GM19035 (cell line): ENCODE results near the gene USP47.
"Not testable (repeated sequence)": the region's sequence is repeated elsewhere in the genome, so short reads cannot be mapped to it uniquely, and the experiment has no call there.

Source experiments
- ATAC-seq: cut with Tn5 transposase; IDR thresholded peaks from one replicate; pipeline ENCODE4 v1.9.1; 2021; ENCODE audit not compliant: unreplicated experiment

USP47 gene

GRCh38 chr11:11827272-11827671 lies 14.5 kb upstream of the USP47 start:
- ATAC-seq = no peak

DNA sequence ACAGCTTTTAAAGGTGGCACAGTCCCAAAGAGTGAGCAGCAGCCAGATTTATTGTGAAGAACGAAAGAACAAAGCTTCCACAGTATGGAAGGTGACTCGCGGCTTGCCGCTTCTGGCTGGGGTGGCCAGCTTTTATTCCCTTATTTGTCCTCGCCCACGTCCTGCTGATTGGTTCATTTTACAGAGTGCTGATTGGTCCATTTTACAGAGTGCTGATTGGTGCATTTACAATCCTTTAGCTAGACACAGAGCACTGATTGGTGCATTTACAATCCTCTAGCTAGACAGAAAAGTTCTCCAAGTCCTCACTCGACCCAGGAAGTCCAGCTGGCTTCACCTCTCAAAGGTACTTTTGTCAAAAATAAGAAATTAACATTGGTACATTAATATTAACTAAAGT lies 10.4 kb upstream of the USP47 start:
- ATAC-seq = not testable (repeated sequence)

DNA sequence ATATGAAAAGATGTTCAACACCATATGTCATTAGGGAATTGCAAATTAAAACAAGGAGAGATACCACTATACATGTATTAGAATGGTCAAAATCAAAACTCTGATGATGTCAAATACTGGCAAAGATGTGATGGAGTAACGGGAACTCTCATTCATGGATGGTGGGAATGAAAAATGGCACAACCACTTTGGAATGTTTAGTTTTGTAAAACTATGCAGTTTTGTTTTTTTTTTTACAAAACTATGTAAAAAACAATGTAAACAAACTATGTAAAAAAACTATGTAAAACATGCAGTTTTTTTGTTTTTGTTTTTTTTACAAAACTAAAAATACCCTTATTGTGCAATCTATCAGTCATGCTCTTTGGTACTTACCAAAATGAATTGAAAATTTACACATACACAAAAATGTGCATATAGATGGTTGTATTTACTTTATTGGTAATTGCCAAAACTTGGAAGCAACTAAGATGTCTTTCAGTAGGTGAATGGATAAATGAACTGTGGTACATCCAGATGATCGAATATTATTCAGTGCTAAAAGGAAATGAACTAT lies 5.0 kb upstream of the USP47 start:
- no peak for ATAC-seq

GRCh38 chr11:11839718-11840117 lies 2.1 kb upstream of the USP47 start:
- ATAC-seq = no peak

GRCh38 chr11:11841116-11841722 lies 553 bp upstream of the USP47 start:
- ATAC-seq = peak; percentile 46

DNA sequence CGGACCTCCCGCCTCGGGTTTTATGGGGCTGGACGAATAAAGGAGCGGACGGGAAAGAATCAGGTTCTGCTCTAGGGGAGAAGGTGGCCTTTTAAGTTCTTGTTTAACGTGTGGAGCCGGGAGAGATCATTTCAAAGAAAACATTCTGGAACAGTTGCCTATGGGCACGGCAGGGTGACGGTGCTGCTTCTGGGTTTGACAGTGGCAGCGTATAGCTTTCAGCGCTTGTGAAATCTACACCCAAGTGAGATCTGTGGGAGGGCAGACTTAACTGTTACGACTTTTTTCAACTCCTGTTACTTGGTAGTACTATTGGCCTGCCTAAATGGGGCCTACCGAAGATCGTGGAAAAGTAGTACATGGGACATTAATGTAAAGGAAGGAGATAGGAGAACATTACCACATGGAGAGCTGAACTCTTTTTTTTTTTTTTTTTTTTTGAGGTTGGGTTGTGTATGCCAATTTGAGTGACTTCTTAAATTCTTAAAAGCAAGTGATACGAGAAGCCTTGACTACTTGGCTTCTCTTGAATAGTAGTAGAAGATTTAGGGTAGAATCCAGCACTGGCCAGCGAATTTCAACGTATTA lies 743 bp downstream of the USP47 start:
- peak; percentile 45 for ATAC-seq

DNA sequence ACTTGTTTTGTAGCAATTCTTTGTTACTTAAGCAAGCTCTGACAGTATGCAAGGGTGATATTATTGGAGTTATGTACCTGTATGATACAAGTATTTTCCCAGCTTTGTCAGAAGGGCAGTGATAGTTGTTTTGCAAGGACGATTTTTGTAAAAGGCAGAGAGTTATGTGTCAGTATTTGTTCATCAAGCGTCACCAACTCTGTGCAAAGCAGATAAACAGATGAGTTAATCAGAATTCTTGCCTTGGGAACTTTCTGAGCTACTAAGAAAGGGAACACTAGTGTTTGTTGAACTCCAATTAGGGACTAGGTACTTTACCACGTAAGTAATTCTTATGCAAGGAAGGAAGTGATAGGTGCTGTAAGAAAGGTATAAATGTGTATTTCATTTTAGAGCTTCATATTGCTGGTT lies 1.4 kb downstream of the USP47 start:
- ATAC-seq = no peak

DNA sequence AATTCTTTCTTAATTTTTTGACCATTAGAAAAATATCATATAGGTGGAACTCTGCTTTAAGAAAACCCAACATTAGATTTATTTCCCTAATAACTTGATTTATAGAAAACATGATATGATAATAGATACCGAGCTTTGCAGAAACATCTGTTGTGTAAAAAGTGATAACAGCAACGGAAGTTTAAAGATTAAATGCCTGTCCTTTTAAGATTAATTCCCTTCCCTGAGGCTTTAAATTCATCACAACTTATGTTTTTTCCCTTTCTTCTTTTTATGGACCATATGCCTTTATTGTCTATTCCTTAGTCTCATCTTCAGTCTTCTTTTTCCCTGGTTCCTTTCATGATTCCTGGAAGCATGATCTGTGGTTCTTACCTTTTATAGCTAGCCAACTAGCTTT lies 1.9 kb downstream of the USP47 start:
- ATAC-seq = no peak

GRCh38 chr11:11844272-11844671 lies 2.5 kb downstream of the USP47 start:
- no peak for ATAC-seq

DNA sequence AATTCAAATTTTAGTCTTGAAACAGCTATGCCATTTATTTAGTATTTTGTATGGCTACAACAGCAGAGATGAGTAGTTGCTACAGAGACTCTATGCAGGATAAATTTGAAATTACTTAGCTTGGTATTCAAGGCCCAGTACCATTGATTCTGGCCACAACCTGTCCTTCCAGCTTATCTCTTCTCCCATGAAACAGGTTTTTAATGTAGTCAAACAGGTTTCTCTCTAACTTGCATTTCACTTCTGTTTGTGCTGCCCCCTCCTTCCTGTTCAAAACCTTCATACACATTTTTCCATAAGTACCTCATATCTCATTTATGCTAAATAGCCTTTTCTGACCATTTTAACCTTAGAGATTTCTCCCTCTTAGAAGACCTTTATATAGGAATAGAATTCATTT lies 3.3 kb downstream of the USP47 start:
- no peak for ATAC-seq

DNA sequence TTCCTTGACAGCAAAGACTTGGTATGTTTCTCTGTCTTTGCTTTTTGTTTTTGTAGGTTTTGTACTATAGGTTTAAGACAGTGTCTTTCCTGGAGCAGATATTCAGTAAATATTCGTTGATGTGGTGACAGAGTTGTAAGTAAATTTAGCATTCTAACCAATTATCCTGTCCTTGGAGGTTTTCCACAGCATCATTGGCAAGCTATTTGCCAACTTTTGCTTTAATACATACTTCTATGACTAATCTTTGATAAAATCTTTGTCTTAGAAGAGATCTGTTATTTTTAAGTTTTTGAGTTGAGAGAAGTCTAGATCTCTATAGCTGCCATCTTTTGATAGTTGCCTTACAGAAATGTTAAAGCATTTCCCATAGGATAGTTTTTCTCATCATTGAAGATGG lies 3.8 kb downstream of the USP47 start:
- ATAC-seq = no peak

DNA sequence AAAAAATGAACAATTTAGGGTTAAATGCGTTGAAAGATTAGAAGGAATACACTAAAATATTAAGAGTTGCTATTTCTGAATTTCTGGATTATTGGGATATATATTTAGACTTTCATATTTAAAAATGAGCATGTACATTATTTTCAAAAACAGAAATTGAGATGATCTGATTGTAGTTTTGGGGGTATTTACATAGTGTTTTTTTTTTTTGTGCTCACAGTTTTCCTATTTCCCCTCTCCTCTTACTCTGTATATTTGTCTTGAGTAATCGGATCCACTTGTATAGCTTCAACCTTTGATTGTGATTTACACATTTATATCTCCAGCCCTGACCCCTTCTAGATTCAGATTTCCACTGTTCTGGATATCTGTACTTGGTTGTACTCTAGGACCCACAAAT lies 5.3 kb downstream of the USP47 start:
- no peak for ATAC-seq

DNA sequence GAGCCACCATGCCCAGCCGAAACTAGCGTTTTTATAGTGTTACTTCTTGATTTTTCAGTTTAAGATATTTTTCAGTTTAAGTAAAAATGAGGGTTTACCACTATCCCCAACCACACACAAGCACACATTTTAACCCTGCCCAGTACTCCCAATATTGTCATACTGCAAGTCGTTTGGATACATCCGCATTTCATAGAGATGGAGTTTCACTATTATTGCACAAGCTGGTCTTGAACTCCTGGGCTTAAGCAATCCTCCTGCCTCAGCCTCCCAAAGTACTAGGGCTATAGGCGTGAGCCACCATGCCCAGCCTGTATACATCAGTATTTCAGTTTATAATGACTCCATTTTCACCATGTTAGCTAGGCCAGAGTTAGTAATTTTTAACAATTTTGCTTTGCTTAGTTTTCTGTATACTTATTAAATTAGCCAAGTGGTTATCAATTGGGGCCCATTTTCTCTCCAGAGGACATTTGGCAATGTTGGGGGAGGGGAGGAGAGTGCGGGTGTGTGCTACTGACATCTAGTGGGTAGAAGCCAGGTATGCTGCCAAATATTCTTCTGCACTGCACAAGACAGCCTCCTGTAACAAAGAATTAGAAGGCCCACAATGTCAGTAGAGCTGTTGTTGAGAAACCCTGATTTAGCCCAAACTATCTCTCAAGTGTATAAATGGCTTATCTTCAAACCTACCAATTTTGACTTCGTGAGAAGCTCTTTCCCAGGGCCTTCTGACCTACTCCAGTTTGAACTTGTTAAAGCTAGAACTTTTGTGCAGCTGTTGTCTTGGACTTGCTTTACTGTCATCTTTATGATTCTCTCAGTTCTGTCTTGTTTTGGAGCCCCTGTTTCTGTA lies 7.3 kb downstream of the USP47 start:
- peak; percentile 86 for ATAC-seq

GRCh38 chr11:11850668-11851067 lies 8.9 kb downstream of the USP47 start:
- no peak for ATAC-seq

GRCh38 chr11:11856638-11857037 lies 14.9 kb downstream of the USP47 start:
- ATAC-seq = no peak

- ATAC-seq = no peak
Observed at GRCh38 chr11:11857769-11858168, 16.0 kb downstream of the USP47 start.

GRCh38 chr11:11858676-11859075 lies 16.9 kb downstream of the USP47 start:
- no peak for ATAC-seq

DNA sequence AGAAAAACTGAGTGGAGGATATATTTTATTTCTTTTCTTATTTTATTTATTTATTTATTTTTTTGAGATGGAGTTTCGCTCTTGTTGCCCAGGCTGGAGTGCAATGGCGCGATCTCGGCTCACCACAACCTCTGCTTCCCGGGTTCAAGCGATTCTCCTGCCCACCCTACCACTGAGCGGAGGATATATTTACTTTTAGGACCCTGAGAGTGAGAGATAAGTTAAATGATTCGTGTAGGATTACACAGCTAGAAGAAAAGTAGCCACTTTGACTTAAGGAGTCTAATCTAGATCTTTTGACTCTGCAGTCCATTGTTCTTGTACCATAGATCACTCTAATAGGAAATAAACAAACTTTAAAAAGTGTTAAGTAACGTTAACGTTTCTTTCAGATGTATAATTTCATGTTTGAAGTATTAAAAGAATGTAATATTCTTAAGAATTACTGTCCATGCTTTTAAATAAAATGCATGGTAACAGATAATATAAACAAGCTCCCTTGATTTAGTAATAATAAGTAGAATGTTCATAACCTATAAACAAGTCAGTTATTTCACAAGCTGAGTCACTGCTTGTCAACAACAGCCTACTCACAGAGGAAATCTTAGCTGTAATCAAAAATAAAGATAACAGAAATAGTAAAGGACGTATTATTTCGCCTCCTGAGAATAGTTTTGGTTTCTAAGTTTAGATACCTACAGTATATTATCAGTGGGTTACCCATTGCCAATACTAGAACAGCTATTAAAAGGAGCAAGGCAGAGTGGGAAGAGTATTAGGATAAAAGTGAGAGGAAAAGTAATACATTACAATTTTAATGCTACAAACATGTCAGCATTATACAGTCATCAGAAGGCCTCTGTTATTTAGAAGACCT lies 18.6 kb downstream of the USP47 start:
- no peak for ATAC-seq

DNA sequence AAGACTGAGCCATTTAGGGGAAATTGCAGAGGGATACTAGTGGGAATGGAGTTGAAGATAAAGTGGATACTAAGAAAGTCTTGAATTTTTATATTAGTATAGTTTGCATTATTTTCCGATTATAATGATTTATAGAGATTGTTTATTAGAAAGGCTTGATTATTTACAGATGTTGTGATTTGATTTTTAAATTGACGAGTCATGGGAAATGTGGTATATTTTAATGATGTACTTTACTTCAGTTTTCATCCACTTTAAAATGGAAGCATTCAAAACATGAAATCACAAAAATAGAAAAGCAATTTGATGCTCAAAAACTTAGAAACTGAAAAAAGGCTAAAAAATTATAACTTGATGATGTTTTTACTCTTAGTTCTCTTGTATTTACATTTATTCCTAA lies 21.2 kb downstream of the USP47 start:
- no peak for ATAC-seq

DNA sequence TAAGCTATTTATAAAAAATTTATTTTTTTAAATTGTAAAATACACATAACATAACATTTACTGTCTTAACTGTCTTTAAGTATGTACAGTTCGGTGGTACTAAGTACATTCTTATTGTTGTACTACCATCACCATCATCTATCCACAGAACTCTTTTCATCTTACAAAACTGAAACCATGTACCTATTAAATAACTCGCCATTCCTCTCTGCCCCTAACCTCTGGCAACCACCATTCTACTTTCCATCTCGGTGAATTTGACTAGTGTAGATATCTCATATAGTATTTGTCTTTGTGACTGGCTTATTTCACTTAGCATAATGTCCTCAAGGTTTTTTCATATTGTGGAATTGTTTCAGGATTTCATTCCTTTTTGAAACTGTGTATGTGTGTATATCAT lies 22.6 kb downstream of the USP47 start:
- no peak for ATAC-seq

DNA sequence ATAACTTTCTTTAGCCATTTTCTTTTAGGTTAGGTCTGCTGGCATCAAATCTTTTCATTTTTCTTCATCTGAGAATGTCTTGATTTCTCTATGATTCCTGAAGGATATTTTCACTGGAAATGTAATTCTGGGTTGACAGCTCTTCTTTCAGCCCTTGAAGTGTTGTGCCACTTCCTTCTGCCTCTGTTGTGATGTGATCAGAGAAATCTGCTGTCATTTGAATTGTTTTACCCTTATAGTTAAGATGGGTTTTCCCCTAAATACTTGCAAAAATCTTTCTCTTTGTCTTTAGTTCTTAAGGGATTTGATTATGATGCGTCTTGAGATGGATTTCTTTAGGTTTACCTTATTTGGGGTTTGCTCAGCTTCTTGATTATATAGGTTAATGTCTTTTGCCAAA lies 23.0 kb downstream of the USP47 start:
- no peak for ATAC-seq
